ENCODE data around the gene ATP2B3.

GRCh38 chrX:153474718-153475117 is 42.7 kb upstream of the ATP2B3 start:
- TF ChIP-seq FOXM1 (IDR thresholded peaks at IDR 0.05; ENCODE audit: borderline replicate concordance), result no peak
- no peak for TF ChIP-seq ELF4 (IDR thresholded peaks at IDR 0.05)
- no peak for TF ChIP-seq BHLHE40 (IDR thresholded peaks at IDR 0.05; ENCODE audit: borderline replicate concordance)
- no peak for TF ChIP-seq NFRKB (IDR thresholded peaks at IDR 0.05)
- TF ChIP-seq FOXK2 (IDR thresholded peaks at IDR 0.05), result no peak
- no peak for TF ChIP-seq CTBP1 (IDR thresholded peaks at IDR 0.05; ENCODE audit: borderline replicate concordance)
- TF ChIP-seq SP1 (IDR thresholded peaks at IDR 0.05), result no peak
